AG20443 (cell line): ENCODE data around the gene TOLLIP.
"Not testable (repeated sequence)": the region's sequence is repeated elsewhere in the genome, so short reads cannot be mapped to it uniquely, and the experiment has no call there.

Experiments
- DNase-seq: peaks from one replicate; pipeline ENCODE4 v3.0.0; 2012; ENCODE audit warnings: low spot score, mixed read lengths

TOLLIP gene

DNA sequence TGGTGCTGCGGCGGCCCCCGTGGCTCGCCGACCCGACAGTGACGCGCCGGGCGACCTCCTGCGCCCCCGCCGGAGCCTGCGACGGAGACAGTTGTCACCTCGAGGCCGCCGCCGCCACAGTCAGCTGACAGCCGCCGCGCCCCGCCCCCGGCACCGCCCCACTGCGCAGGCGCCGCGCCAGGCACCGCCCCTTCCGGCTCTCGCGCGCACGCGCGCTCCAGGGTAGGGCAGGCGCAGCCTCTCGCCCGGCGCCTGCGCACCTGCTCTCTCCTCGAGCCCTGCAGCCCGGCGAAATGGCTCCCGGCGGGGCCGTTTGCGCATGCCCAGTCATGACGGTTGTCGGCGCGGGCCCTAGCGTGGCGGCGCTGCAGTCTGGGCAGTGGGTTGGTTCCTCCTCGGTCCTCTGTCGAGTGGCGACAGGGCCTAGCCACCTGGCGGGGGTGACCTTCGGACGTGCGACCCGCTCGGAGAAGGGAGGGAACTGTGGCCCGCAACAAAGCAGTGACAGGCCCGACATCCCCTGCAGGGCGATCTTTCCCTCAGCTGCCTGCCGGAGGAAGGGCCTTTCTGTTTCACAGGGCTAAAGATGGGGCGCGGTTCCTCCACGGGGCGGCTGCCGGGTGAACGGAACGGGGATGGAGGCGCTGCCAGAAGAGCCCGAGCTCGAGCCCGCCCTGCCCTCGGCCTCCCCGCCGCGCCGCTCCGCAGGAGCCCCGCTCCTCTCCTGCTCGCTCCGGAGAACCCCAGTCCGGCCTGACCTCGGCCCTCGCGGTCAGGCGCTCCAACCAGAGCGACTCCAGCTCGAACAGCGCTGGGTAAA, at the start of gene TOLLIP:
Gene TOLLIP, minus strand, starts transcription at position 135 of the 820 bp plus-strand sequence. Its CDS starts 134 bp downstream, at position 1.
- DNase-seq = peak; percentile 100

- DNase-seq = not testable (repeated sequence)
Measured at GRCh38 chr11:1358931-1359330, 49.5 kb upstream of the TOLLIP start.

GRCh38 chr11:1358286-1358685, 48.9 kb upstream of the TOLLIP start:
- peak; percentile 41 for DNase-seq

GRCh38 chr11:1356478-1356960, 47.1 kb upstream of the TOLLIP start:
- no peak for DNase-seq

GRCh38 chr11:1356007-1356435, 46.6 kb upstream of the TOLLIP start:
- no peak for DNase-seq

DNA sequence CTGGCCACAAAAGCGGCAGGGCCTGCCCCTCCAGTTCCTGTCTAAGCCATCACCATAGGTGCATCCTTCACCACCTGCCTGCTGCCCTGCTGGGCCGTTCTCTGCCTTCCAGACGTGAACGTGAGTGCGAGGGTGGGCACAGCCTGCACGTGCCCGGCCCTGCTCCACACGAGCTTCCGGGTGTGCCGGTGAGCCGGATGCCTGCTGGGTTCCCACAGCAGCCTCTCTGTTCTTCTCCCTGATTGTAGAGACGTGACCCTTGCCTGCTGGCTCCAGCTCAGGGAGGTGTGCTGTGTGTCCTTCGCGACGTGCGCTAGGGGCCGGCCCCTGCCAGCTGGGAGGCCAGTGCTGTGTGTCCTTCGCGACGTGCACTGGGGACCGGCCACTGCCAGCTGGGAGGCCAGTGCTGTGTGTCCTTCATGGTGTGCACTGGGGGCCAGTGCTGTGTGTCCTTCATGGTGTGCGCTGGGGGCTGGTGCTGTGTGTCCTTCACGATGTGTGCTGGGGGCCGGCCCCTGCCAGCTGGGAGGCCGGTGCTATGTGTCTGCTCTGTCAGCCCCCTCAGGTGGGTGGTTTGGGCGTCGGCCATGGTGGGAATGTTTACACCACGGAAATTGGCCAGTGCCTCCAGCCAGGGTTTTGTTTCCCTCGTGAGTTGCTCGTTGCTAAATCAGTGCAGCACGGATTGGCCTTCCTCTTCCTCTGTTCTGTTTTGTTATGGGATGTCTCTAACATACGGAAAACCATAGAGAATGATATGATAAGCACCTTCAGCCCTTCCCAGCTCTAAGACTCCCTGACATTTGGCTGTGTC, 44.9 kb upstream of the TOLLIP start:
- no peak for DNase-seq

GRCh38 chr11:1353383-1354124, 44.1 kb upstream of the TOLLIP start:
- no peak for DNase-seq

DNA sequence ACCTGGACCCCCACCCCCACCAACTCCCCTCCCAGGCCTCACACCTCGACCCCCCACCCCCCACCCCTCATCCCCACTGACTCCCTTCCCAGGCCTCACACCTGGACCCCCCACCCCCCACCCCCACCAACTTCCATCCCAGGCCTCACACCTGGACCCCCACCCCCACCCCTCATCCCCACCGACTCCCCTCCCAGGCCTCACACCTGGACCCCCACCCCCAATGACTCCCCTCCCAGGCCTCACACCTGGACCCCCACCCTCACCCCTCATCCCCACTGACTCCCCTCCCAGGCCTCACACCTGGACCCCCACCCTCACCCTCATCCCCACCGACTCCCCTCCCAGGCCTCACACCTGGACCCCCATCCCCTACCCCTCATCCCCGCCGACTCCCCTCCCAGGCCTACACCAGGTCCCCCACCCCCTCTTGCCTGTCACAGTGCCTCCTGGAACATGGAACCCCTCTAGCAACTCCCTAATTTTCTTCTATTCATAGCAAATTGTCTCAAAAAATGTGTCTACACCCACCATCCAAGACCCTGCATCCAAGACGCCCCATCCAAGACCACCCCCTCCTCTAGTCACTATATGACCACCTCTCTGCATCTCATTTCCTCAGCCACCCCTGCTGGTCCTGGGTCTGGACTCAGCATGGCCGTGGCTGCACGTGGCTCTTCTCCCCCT, 43.4 kb upstream of the TOLLIP start:
- DNase-seq = no peak

GRCh38 chr11:1351278-1351937, 42.0 kb upstream of the TOLLIP start:
- no peak for DNase-seq

- no peak for DNase-seq
Measured at GRCh38 chr11:1350086-1350725, 40.8 kb upstream of the TOLLIP start.

- no peak for DNase-seq
Measured at GRCh38 chr11:1349327-1350041, 40.1 kb upstream of the TOLLIP start.

DNA sequence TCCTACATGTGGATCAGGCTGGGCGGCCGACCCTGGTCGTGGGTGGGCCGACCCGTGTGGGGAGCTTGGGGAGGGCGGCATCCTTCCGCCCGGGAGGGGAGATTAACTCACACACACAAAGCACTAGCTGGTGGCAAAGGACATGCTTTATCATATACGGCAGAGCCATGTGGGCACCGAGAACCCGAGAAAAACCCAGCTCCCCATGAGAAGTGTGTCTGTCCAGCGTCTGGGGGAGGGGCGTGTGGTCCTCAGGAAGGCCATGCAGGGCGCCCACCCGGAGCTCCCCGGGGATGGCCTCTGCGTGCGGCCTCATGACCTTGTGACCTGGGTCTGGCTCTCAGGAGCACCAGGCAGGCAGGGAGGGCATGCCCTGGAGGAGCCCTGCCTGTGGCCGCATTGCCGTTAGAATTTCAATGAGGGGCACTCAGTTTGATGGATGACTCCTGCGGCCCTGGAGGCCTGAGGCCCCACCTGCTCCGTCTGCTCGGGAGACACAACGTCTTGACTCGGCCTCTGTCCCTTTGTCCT, 39.4 kb upstream of the TOLLIP start:
- DNase-seq = no peak

DNA sequence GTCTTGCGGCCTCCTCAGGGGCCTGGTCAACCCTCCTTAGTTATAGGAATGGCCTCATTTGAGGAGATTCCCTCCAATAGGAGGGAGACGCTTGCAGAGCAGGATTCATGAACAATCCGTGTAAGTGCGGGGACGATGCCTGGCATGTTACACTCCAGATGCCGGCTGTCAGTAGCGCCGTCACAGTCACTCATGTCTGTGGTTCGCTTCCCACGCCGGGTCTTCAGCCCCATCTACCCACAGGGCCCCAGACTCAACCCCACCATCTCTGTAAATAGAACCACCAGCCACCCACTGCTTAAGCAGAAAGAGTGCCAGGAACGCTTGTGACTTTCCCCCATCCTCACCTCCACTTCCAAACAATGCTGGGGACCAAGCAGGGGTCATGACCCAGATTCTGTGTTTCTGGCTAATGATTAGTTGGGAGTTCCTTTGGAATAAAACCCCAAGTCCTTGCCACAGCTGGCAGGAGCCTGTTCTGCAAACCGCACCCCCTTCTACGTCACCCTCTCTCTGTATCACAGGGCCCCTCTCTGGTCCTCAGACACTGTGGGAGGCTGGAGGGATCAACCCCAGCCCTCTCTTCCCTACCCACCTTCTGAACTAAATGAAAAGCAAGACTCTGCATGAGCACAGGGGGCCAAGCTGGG, 38.8 kb upstream of the TOLLIP start:
- DNase-seq = no peak

GRCh38 chr11:1347411-1347999, 38.1 kb upstream of the TOLLIP start:
- DNase-seq = not testable (repeated sequence)

GRCh38 chr11:1346669-1347390, 37.4 kb upstream of the TOLLIP start:
- DNase-seq = no peak

- DNase-seq = no peak
Measured at GRCh38 chr11:1345737-1346513, 36.5 kb upstream of the TOLLIP start.

DNA sequence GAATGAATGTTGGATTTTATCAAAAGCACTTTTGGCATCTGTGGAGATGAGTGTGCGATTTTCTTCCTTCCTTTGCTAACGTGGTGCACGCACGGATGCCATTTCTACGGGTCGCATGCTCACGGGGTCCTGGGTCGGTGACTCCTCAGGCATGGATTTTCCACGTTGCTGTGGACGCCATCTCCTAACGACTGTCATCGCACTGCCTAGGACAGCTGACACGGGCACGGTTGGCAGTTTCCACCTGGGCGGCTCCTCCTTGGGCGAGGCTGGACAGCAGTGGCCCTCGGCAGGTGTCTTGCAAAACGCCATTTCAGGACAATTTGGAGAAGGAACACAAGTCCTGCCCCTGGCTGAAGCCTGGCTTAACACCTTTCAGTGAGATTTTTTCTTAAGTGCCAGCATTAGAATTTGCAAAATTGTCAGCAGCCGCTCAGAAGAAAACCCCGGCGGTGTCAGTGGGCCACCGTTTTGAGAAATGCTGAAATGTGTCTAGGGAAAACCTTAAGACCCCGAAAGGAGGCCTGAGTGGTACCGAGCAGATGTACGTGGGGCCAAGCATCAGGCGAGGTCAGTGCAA, 34.7 kb upstream of the TOLLIP start:
- DNase-seq = no peak
